Measurements from ENCODE around the gene FTHL17.

DNA sequence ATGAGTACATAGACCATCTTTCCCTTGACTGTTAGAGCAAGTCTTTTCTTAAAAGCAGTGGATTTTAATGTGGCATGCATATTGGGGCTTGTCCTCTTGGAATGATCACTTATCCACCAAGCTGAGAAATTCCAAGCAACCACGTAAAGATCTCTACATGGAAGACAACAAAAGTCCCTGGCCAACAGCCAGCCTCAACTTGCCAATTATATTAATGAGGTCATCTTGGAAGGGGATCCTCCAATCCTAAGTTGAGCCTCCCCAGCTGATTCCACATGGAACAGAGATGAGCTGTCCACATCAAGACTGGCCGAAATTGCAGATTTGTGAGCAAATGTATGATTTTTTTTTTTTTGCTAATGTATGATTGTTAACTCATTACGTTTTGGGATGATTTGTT lies 20.6 kb upstream of the FTHL17 start:
- TF ChIP-seq CREB5 (CRISPR knock-in tag; IDR thresholded peaks at IDR 0.05; ENCODE audit: low read depth) (no peak), RARB (CRISPR knock-in tag; IDR thresholded peaks at IDR 0.05) (no peak), TOX (CRISPR knock-in tag; IDR thresholded peaks at IDR 0.05; ENCODE audit: borderline replicate concordance) (no peak), ESRRG (CRISPR knock-in tag; IDR thresholded peaks at IDR 0.05) (no peak), GLIS3 (CRISPR knock-in tag; IDR thresholded peaks at IDR 0.05) (no peak), TCF4 (CRISPR knock-in tag; IDR thresholded peaks at IDR 0.05; ENCODE audit: borderline replicate concordance) (no peak), SNAI2 (CRISPR knock-in tag; IDR thresholded peaks at IDR 0.05) (no peak), ZNF8 (CRISPR knock-in tag; IDR thresholded peaks at IDR 0.05) (no peak), ZFP30 (CRISPR knock-in tag; IDR thresholded peaks at IDR 0.05) (no peak), ZFP3 (CRISPR knock-in tag; IDR thresholded peaks at IDR 0.05) (no peak), ZNF70 (CRISPR knock-in tag; IDR thresholded peaks at IDR 0.05) (no peak)
- TF ChIP-seq, protein P1, sequence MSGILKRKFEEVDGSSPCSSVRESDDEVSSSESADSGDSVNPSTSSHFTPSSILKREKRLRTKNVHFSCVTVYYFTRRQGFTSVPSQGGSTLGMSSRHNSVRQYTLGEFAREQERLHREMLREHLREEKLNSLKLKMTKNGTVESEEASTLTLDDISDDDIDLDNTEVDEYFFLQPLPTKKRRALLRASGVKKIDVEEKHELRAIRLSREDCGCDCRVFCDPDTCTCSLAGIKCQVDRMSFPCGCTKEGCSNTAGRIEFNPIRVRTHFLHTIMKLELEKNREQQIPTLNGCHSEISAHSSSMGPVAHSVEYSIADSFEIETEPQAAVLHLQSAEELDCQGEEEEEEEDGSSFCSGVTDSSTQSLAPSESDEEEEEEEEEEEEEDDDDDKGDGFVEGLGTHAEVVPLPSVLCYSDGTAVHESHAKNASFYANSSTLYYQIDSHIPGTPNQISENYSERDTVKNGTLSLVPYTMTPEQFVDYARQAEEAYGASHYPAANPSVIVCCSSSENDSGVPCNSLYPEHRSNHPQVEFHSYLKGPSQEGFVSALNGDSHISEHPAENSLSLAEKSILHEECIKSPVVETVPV (CRISPR knock-in tag; IDR thresholded peaks at IDR 0.05) = no peak
- TF ChIP-seq, protein P2, sequence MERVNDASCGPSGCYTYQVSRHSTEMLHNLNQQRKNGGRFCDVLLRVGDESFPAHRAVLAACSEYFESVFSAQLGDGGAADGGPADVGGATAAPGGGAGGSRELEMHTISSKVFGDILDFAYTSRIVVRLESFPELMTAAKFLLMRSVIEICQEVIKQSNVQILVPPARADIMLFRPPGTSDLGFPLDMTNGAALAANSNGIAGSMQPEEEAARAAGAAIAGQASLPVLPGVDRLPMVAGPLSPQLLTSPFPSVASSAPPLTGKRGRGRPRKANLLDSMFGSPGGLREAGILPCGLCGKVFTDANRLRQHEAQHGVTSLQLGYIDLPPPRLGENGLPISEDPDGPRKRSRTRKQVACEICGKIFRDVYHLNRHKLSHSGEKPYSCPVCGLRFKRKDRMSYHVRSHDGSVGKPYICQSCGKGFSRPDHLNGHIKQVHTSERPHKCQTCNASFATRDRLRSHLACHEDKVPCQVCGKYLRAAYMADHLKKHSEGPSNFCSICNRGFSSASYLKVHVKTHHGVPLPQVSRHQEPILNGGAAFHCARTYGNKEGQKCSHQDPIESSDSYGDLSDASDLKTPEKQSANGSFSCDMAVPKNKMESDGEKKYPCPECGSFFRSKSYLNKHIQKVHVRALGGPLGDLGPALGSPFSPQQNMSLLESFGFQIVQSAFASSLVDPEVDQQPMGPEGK (CRISPR knock-in tag; IDR thresholded peaks at IDR 0.05; ENCODE audit: borderline replicate concordance) = no peak

All from SK-N-SH treated with all-trans-retinoic acid at 6 μM for 48 hours (cell line).